SU-DHL-6 (cell line): ENCODE data around the gene CHL1.

Experiments used
- H2AFZ ChIP-seq: fragments of 200-600 bp; sonication (generic); 2 replicates; pipeline ENCODE4 v1.6.1; 2014; ENCODE audit warnings: low read depth, mild to moderate bottlenecking, moderate library complexity, mixed read lengths, antibody characterized with exemption, low read length; ENCODE audit not compliant: severe bottlenecking
- H3F3A ChIP-seq: fragments of 200-600 bp; shearing (Covaris generic); 2 replicates; pipeline ENCODE4 v1.6.0; 2016; ENCODE audit warnings: antibody characterized with exemption, mild to moderate bottlenecking; ENCODE audit not compliant: insufficient read depth
- H3K27ac ChIP-seq: fragments of 200-600 bp; sonication (generic); 2 replicates; pipeline ENCODE4 v1.5.1; 2016; ENCODE audit warnings: low read depth, mild to moderate bottlenecking, low read length, moderate library complexity, mixed read lengths
- H3K27me3 ChIP-seq: fragments of 200-600 bp; sonication (generic), shearing (Covaris generic); 2 replicates; pipeline ENCODE4 v1.6.0; 2014; ENCODE audit warnings: mild to moderate bottlenecking, low read length
- H3K36me3 ChIP-seq: fragments of 200-600 bp; sonication (generic); 2 replicates; pipeline ENCODE4 v1.6.1; 2014; ENCODE audit warnings: mild to moderate bottlenecking, low read length, mixed read lengths
- H3K4me2 ChIP-seq: fragments of 300-600, 200-600 bp; shearing (Covaris generic), sonication (generic); 2 replicates; pipeline ENCODE4 v1.6.0; 2014; ENCODE audit warnings: low read length, low read depth, mild to moderate bottlenecking; ENCODE audit not compliant: poor library complexity, severe bottlenecking
- H3K4me3 ChIP-seq: fragments of 200-600 bp; sonication (generic); 2 replicates; pipeline ENCODE4 v1.5.1; 2014; ENCODE audit warnings: antibody characterized with exemption, low read length, mild to moderate bottlenecking, mixed read lengths; ENCODE audit not compliant: insufficient read depth, poor library complexity, severe bottlenecking
- H3K79me2 ChIP-seq: fragments of 200-600 bp; sonication (generic); 2 replicates; pipeline ENCODE4 v1.6.1; 2014; ENCODE audit warnings: mild to moderate bottlenecking, low read length, moderate library complexity; ENCODE audit not compliant: insufficient read depth
- H3K9ac ChIP-seq: fragments of 200-600 bp; sonication (generic); 2 replicates; pipeline ENCODE4 v1.7.0; 2014; ENCODE audit warnings: mild to moderate bottlenecking, low read length
- H3K9me2 ChIP-seq: fragments of 200-600 bp; sonication (generic); replicated peaks from 2 replicates; pipeline ENCODE4 v1.6.1; 2014; ENCODE audit warnings: low read length; ENCODE audit not compliant: insufficient read depth
- H3K9me3 ChIP-seq: fragments of 200-600 bp; sonication (generic); 2 replicates; pipeline ENCODE4 v1.6.1; 2014; ENCODE audit warnings: low read length, mixed read lengths; ENCODE audit not compliant: insufficient read depth
- H4K20me1 ChIP-seq: fragments of 200-600 bp; sonication (generic); 2 replicates; pipeline ENCODE4 v1.6.1; 2014; ENCODE audit warnings: low read depth, mild to moderate bottlenecking, antibody characterized with exemption, low read length, moderate library complexity, mixed read lengths
- CTCF ChIP-seq: fragments of 200-600 bp; sonication (generic); IDR thresholded peaks from one replicate; pipeline ENCODE4 v1.5.1; 2017; ENCODE audit warnings: antibody characterized with exemption, mild to moderate bottlenecking, low read length, moderate library complexity; ENCODE audit not compliant: insufficient read depth, poor library complexity, severe bottlenecking
- EZH2phosphoT487 ChIP-seq: fragments of 200-600 bp; sonication (generic), shearing (Covaris generic); conservative IDR thresholded peaks from 2 replicates; pipeline ENCODE4 v1.6.1; 2018; ENCODE audit warnings: mild to moderate bottlenecking, antibody characterized with exemption, low read length, moderate library complexity, mixed read lengths

Gene CHL1

GRCh38 chr3:243356-243725 lies 46.8 kb downstream of the CHL1 start:
- no peaks in the 10 kb centered on the region for H3F3A ChIP-seq
- H3K4me3 ChIP-seq, result no peak overlapping the region
- 0 out of 2 replicates have a peak, but pooled peaks cover 3% of the 10 kb centered on the region for H3K36me3 ChIP-seq
- no peak overlapping the region for H3K27ac ChIP-seq
- H3K79me2 ChIP-seq, result no peaks in the 10 kb centered on the region
- H2AFZ ChIP-seq, result no peak overlapping the region
- no peaks in the 10 kb centered on the region for H4K20me1 ChIP-seq
- no peaks in the 10 kb centered on the region for H3K9me3 ChIP-seq
- no peaks in the 10 kb centered on the region for H3K9me2 ChIP-seq
- no peaks in the 10 kb centered on the region for H3K27me3 ChIP-seq
- H3K4me2 ChIP-seq, result no peak overlapping the region
- TF ChIP-seq EZH2phosphoT487 (no peak), CTCF (no peak)
- H3K9ac ChIP-seq, result no peak overlapping the region

GRCh38 chr3:244041-244440 lies 47.5 kb downstream of the CHL1 start:
- no peaks in the 10 kb centered on the region for H3K27me3 ChIP-seq
- 0 out of 2 replicates have a peak, but pooled peaks cover 3% of the 10 kb centered on the region for H3K36me3 ChIP-seq
- H3K27ac ChIP-seq, result no peak overlapping the region
- TF ChIP-seq EZH2phosphoT487, result no peak
- TF ChIP-seq CTCF, result no peak
- no peak overlapping the region for H3K4me2 ChIP-seq
- no peak overlapping the region for H3K9ac ChIP-seq
- no peaks in the 10 kb centered on the region for H4K20me1 ChIP-seq
- H3K9me2 ChIP-seq, result no peaks in the 10 kb centered on the region
- H3K79me2 ChIP-seq, result no peaks in the 10 kb centered on the region
- no peaks in the 10 kb centered on the region for H3K9me3 ChIP-seq
- H2AFZ ChIP-seq, result no peak overlapping the region
- H3K4me3 ChIP-seq, result no peak overlapping the region
- no peaks in the 10 kb centered on the region for H3F3A ChIP-seq

- Histone ChIP-seq H2AFZ (no peak overlapping the region), H3K27ac (no peak overlapping the region), H3F3A (no peaks in the 10 kb centered on the region), H3K9ac (no peak overlapping the region), H3K27me3 (no peaks in the 10 kb centered on the region), H3K9me2 (no peaks in the 10 kb centered on the region), H3K79me2 (no peaks in the 10 kb centered on the region), H3K4me2 (no peak overlapping the region), H3K36me3 (no peaks in the 10 kb centered on the region), H3K4me3 (no peak overlapping the region), H4K20me1 (no peaks in the 10 kb centered on the region), H3K9me3 (no peaks in the 10 kb centered on the region)
- no peak for TF ChIP-seq CTCF
- TF ChIP-seq EZH2phosphoT487, result no peak
Observed at GRCh38 chr3:247916-248315, 51.4 kb downstream of the CHL1 start.
